Muscle layer of colon (tissue), 2 donors: ENCODE results near the gene SYPL1.

Source experiments
- H3K27ac ChIP-seq: one replicate; pipeline ENCODE4 v1.7.0; 2013; ENCODE audit warnings: low read depth, mild to moderate bottlenecking, low read length, moderate library complexity
- H3K27me3 ChIP-seq, 2 donors: one replicate each; pipeline ENCODE4 v1.7.0; 2013; ENCODE audit warnings: low read length in 2 of 2, mild to moderate bottlenecking in 2 of 2; ENCODE audit not compliant: insufficient read depth in 2 of 2, control insufficient read depth in 1 of 2
- H3K36me3 ChIP-seq: one replicate; pipeline ENCODE4 v1.7.0; 2013; ENCODE audit warnings: mild to moderate bottlenecking, low read length; ENCODE audit not compliant: insufficient read depth
- H3K4me1 ChIP-seq: one replicate; pipeline ENCODE4 v1.7.0; 2013; ENCODE audit warnings: mild to moderate bottlenecking, low read length; ENCODE audit not compliant: insufficient read depth
- H3K4me3 ChIP-seq, 2 donors: one replicate each; pipeline ENCODE4 v1.7.0; 2013; ENCODE audit warnings: low read length in 2 of 2, low read depth in 1 of 2, mild to moderate bottlenecking in 1 of 2, moderate library complexity in 1 of 2
- H3K9ac ChIP-seq: one replicate; pipeline ENCODE4 v1.7.0; 2013; ENCODE audit warnings: low read length
- H3K9me3 ChIP-seq: one replicate; pipeline ENCODE4 v1.7.0; 2013; ENCODE audit warnings: mild to moderate bottlenecking, low read length
- donor health status: abdominal sarcoma.
- donor health status: Adenocarcinoma of cecum.

SYPL1 gene

DNA sequence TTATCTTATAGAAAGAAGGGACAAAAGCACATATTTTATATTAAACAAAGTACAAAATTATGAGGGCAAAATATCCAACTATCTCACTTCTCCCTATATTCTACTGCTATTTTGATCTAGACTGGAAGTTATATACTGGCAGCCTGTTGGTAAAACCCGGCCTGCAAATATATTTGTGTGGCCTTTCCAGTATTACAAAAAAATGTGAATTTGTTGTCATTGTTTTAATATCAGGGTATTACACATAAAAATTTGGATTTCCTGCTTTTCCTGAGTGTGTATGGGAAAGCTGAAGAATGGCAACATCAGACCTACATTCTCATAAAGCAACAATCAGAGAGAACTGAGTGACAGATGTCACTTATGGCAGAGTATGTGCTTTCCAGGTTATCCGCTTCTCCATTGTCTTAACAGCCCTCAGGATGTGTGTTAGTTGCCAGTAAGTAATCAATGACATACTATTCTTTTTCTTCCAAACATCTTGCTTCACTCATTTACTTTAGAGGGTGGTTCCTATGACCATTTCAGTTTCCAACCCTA lies 7.3 kb downstream of the SYPL1 start:
- Histone ChIP-seq H3K27me3 (no peaks in the 10 kb centered on the region), H3K4me1 (peaks cover 48% of the 10 kb centered on the region), H3K4me3 (no peak overlapping the region), H3K36me3 (no peaks in the 10 kb centered on the region), H3K9ac (no peak overlapping the region), H3K9me3 (no peaks in the 10 kb centered on the region), H3K27ac (no peak overlapping the region)

DNA sequence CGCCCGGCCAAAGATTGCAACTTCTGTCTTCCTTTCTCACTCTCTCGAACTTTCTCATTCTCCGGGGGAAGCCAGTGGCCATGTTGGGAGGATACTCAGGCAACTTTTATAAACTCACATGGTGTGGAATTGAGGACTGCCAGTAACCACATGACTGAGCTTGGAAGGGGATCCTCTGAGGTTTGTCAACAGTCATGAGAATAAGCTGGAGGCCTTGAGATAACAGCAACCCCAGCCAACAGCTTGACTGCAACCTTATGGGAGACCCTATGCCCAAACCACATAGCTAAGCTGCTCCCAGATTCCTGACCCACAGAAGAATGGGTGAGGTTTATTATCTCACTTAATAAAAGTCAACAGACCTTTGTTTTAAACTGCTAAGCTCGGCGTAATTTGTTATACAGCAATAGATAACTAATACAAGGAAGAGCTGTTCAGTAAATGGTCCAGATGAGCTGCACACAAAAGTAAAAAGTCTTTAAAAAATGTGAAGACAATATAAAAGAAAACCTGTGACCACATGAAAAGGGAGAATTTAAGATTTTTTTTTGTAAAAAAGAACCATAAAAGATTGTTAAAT lies 9.6 kb downstream of the SYPL1 start:
- Histone ChIP-seq H3K9ac (no peak overlapping the region), H3K4me3 (no peak overlapping the region), H3K36me3 (peaks cover 6% of the 10 kb centered on the region), H3K27me3 (no peaks in the 10 kb centered on the region), H3K4me1 (peaks cover 33% of the 10 kb centered on the region), H3K9me3 (no peaks in the 10 kb centered on the region), H3K27ac (no peak overlapping the region)

DNA sequence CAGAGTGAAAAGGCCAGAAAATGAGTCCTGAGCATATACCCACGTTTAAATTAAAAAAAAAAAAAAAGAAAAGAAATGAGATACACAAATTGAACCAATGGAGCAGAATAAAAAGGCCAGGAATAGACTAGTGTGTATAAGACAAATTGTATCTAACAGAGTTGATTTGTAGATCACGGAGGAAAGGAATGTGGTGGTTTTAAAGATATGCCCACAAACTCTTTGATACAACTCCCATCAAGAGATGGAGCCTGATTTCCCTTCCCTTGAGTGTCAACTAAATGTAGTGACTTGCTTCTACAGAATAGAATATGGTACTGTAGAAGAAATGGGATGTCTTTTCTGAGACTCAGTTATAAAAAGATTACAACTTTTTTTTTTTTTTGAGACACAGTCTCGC lies 10.4 kb downstream of the SYPL1 start:
- no peaks in the 10 kb centered on the region for H3K27me3 ChIP-seq
- H3K9ac ChIP-seq: no peak overlapping the region
- peaks cover 33% of the 10 kb centered on the region for H3K4me1 ChIP-seq
- H3K4me3 ChIP-seq: no peak overlapping the region
- no peaks in the 10 kb centered on the region for H3K9me3 ChIP-seq
- no peak overlapping the region for H3K27ac ChIP-seq
- H3K36me3 ChIP-seq: peaks cover 8% of the 10 kb centered on the region

DNA sequence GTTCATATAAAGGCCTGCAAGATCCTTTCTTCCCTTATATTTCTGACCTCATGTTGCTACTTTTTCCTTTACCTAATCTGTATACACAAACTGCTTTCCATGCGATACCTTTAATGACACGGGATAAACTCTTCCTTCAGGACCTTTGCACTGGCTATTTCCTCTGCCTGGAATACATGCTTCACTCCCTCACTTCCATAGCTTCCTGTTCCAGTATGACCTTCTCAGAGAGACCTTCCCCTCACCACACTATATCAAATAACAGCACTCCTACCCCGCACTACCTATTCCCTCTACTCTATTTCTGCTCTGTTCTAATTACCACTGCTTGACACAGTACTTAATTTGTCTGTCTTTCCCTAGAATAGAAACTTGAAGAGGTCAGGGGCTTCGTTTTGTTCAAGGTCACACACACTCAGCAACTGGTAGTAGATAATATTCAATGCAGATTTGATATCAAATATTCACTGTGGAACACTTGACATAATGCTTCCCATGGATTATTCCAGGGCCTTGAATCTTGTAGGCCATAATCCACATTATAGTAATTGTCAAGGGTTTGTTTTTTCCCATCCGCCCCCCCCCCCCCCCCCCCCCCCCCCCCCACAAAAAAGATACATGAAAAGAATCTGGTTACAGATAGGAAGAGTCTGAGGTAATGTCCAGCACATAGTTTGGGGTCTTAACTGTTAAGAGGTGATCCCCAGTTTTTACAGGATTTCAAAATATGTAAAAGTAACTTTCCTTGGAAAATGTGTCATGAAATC lies 11.1 kb downstream of the SYPL1 start:
- H3K9ac ChIP-seq: no peak overlapping the region
- H3K9me3 ChIP-seq: no peaks in the 10 kb centered on the region
- no peak overlapping the region for H3K4me3 ChIP-seq
- H3K27ac ChIP-seq: no peak overlapping the region
- peaks cover 33% of the 10 kb centered on the region for H3K4me1 ChIP-seq
- no peaks in the 10 kb centered on the region for H3K27me3 ChIP-seq
- H3K36me3 ChIP-seq: peaks cover 13% of the 10 kb centered on the region

DNA sequence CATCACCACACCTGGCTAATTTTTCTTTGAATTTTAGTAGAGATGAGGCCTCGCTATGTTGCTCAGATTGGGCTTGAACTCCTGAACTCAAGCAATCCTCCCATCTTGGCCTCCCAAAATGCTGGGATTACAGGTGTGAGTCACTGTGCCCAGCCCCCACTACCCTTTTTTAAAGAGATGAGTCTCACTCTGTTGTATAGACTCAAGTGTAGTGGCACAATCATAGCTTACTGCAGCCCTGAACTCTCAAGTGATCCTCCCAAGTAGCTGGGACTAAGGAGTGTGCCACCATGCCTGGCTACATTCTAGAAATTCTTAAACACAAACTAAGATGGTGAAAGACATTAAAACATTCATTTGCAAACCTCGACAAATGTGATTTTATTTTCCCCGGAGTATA lies 12.6 kb downstream of the SYPL1 start:
- peaks cover 13% of the 10 kb centered on the region for H3K36me3 ChIP-seq
- no peak overlapping the region for H3K27ac ChIP-seq
- H3K4me1 ChIP-seq: peaks cover 20% of the 10 kb centered on the region
- no peak overlapping the region for H3K9ac ChIP-seq
- no peaks in the 10 kb centered on the region for H3K9me3 ChIP-seq
- no peaks in the 10 kb centered on the region for H3K27me3 ChIP-seq
- H3K4me3 ChIP-seq: no peak overlapping the region

DNA sequence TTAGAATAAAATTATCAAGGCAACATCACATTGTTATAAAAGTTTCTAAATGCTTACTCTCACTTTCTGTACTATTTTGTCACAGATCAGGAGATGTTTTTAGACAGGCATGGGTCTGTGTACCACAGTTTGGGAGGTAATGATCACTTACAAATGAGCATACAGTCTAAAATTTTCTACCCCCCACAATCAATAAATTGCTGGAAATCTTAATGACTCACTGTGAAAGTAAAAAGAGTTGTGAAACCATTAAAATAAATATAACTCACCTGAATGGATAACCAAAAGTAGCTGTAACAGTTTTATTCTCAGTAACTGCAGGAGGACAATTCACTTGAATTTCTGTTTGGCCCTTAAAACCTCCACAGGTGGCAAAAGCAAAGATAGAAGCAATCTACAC lies 13.2 kb downstream of the SYPL1 start:
- no peaks in the 10 kb centered on the region for H3K27me3 ChIP-seq
- H3K27ac ChIP-seq: no peak overlapping the region
- H3K36me3 ChIP-seq: peaks cover 16% of the 10 kb centered on the region
- H3K4me3 ChIP-seq: no peak overlapping the region
- peaks cover 20% of the 10 kb centered on the region for H3K4me1 ChIP-seq
- no peak overlapping the region for H3K9ac ChIP-seq
- no peaks in the 10 kb centered on the region for H3K9me3 ChIP-seq

DNA sequence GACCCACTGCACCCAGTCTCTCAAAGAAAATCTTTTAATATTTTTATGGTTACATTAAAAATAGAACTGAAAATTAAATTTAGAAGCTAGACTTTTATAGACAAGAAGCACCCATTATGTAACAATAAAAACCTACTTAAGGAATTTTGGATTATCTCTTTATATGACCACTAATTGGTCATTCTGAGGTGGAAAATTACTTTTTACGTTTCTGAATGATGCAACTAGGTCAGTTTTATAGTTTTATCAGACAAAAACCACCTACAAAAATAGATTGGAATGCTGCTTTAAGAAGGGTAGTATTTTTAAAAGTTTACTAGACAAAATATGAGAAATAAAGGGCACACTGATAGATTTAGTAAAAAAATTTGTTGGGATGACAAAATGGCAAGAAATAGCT lies 16.5 kb downstream of the SYPL1 start:
- H3K36me3 ChIP-seq: peaks cover 43% of the 10 kb centered on the region

DNA sequence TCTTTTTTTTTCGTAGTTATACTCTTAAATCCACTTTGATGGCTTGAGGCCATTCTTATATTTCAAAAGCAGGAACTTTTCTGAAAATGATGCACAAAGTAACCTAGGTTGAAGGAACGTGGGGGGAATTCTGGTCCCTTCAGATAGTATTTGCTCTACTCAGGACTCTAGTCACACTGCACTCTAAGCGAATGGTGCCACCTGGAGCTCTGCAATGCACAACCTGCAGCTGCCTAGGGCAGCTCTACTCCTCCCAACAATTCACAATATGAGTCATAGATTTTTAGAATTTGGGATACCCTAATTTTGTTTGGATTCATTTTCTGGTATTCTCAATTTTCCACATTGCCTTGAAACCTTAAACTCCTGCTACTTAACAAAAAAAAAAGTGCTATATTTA lies 17.3 kb downstream of the SYPL1 start:
- Histone ChIP-seq H3K4me1 (peaks cover 2% of the 10 kb centered on the region), H3K27ac (no peak overlapping the region), H3K27me3 (no peaks in the 10 kb centered on the region), H3K9me3 (no peaks in the 10 kb centered on the region), H3K36me3 (peaks cover 43% of the 10 kb centered on the region), H3K4me3 (no peak overlapping the region), H3K9ac (no peak overlapping the region)

More for the DNA sequence above, 16.5 kb downstream of the SYPL1 start:
- Histone ChIP-seq H3K27ac (no peak overlapping the region), H3K9me3 (no peaks in the 10 kb centered on the region), H3K9ac (no peak overlapping the region), H3K27me3 (no peaks in the 10 kb centered on the region), H3K4me1 (peaks cover 11% of the 10 kb centered on the region), H3K4me3 (no peak overlapping the region)

DNA sequence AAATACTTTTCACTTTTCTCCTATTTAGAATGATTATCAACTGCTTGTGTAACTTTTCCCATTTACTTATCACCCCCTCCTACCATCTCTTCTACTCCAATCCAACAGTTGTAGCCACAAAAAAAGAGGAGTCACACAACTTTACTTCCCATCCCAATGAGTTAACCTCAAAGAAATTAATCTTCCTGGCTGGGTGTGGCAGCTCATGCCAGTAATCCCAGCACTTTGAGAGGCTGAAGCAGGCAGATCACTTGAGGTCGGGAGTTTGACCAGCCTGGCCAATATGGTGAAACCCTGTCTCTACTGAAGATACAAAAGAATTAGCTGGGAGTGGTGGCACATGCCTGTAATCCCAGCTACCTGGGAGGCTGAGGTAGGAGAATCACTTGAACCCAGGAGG lies 19.9 kb downstream of the SYPL1 start:
- no peaks in the 10 kb centered on the region for H3K4me1 ChIP-seq
- H3K27ac ChIP-seq: no peak overlapping the region
- H3K4me3 ChIP-seq: no peak overlapping the region
- no peaks in the 10 kb centered on the region for H3K9me3 ChIP-seq
- no peak overlapping the region for H3K9ac ChIP-seq
- H3K36me3 ChIP-seq: peaks cover 38% of the 10 kb centered on the region
- no peaks in the 10 kb centered on the region for H3K27me3 ChIP-seq

DNA sequence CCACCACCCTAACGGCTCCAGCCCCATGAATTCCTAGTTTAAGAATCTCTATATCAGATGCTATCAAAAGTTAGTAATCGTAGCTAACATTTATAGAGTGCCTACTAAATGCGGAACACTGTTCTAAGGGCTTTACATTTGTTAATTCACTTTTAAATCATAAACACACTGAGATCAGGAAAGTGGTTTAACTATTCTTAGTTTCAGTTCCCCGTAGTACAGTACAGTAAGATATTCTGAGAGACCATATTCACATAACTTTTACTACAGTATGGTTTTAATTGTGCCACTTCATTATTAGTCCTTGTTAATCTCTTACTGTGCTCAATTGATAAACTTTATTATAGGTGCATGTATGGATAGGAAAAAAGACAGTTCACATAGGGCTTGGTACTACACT lies 22.5 kb downstream of the SYPL1 start:
- peaks cover 30% of the 10 kb centered on the region for H3K36me3 ChIP-seq
- H3K27ac ChIP-seq: no peak overlapping the region

DNA sequence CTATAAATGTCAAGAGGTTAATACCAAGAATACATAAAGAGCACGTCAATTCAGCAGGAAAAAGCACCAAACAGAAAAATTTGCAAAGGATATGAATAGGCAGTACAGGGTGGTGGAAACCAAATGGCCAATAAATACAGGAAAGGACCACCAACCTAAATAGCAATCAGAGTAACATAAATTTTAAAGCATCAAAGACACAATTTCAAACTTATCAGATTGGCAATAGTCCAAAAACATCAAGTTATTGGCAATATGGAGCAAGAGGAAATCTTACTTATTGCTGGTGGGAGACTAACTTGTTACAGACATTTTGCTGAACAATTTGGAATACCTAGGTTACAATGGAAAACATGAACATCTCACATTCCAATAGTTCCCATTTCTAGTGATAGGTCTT lies 24.1 kb downstream of the SYPL1 start:
- Histone ChIP-seq H3K27me3 (no peaks in the 10 kb centered on the region), H3K36me3 (peaks cover 19% of the 10 kb centered on the region), H3K27ac (no peak overlapping the region)

More for the DNA sequence above, 22.5 kb downstream of the SYPL1 start:
- H3K9me3 ChIP-seq: no peaks in the 10 kb centered on the region
- no peak overlapping the region for H3K4me3 ChIP-seq
- H3K4me1 ChIP-seq: no peaks in the 10 kb centered on the region
- no peaks in the 10 kb centered on the region for H3K27me3 ChIP-seq
- no peak overlapping the region for H3K9ac ChIP-seq

DNA sequence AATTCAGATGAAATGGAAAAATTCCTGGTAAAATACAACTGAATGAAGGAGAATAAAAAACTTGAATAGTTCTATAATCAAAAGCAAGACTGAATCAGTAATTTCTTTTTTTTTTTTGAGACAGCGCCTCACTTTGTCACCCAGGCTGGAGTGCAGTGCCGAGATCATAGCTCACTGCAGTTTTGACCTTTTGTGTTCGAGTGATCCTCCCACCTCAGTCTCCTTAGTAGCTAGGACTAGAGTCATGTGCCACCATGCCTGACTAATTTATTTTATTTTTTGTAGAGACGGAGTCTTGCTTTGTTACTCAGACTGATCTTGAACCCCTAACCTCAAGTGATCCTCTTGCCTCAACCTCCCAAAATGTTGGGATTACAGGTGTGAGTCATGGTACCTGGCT lies 26.1 kb downstream of the SYPL1 start:
- H3K4me1 ChIP-seq: no peaks in the 10 kb centered on the region
- H3K27ac ChIP-seq: no peak overlapping the region
- H3K9ac ChIP-seq: no peak overlapping the region
- H3K36me3 ChIP-seq: peaks cover 4% of the 10 kb centered on the region
- H3K9me3 ChIP-seq: no peaks in the 10 kb centered on the region
- no peaks in the 10 kb centered on the region for H3K27me3 ChIP-seq
- no peak overlapping the region for H3K4me3 ChIP-seq

More for the DNA sequence above, 24.1 kb downstream of the SYPL1 start:
- Histone ChIP-seq H3K4me1 (no peaks in the 10 kb centered on the region), H3K4me3 (no peak overlapping the region), H3K9ac (no peak overlapping the region), H3K9me3 (no peaks in the 10 kb centered on the region)
